ELR (cell line): ENCODE data around the gene GPR179.

Source experiments
- DNase-seq: peaks from one replicate; pipeline ENCODE4 v3.0.0-alpha.2; 2015; ENCODE audit warnings: low read depth

The GPR179 gene

GRCh38 chr17:38343608-38344419 is at the start of gene GPR179:
TSS of gene GPR179 (minus strand) at chr17:38343956. CDS start at chr17:38343789, 167 bp downstream.
- DNase-seq = no peak

- DNase-seq = no peak
These were observed 35.7 kb upstream of the GPR179 start for GRCh38 chr17:38379448-38379847.

- DNase-seq = no peak
These were observed 25.5 kb upstream of the GPR179 start for GRCh38 chr17:38369124-38369886.

GRCh38 chr17:38364741-38365140 is 21.0 kb upstream of the GPR179 start:
- no peak for DNase-seq

GRCh38 chr17:38363016-38363415 is 19.3 kb upstream of the GPR179 start:
- no peak for DNase-seq

GRCh38 chr17:38361694-38362465 is 18.1 kb upstream of the GPR179 start:
- DNase-seq = no peak

- no peak for DNase-seq
These were observed 15.1 kb upstream of the GPR179 start for GRCh38 chr17:38358586-38359513.

- no peak for DNase-seq
These were observed 13.8 kb upstream of the GPR179 start for GRCh38 chr17:38357486-38358123.

- no peak for DNase-seq
These were observed 11.5 kb upstream of the GPR179 start for GRCh38 chr17:38355251-38355650.

GRCh38 chr17:38354466-38354865 is 10.7 kb upstream of the GPR179 start:
- DNase-seq = no peak

GRCh38 chr17:38353668-38354067 is 9.9 kb upstream of the GPR179 start:
- no peak for DNase-seq

- peak; percentile 13 for DNase-seq
These were observed 9.4 kb upstream of the GPR179 start for GRCh38 chr17:38353086-38353604.

- DNase-seq = peak; percentile 49
These were observed 8.7 kb upstream of the GPR179 start for GRCh38 chr17:38352245-38353085.

GRCh38 chr17:38351412-38352222 is 7.9 kb upstream of the GPR179 start, which contains the start of gene SOCS7:
TSS of gene SOCS7 (plus strand) at chr17:38351844. CDS start at chr17:38352053, 209 bp downstream.
- peak; percentile 93 for DNase-seq

GRCh38 chr17:38350035-38350434 is 6.3 kb upstream of the GPR179 start:
- DNase-seq = no peak

- peak; percentile 84 for DNase-seq
These were observed 5.5 kb upstream of the GPR179 start for GRCh38 chr17:38349097-38349730.

- DNase-seq = no peak
These were observed 2.0 kb upstream of the GPR179 start for GRCh38 chr17:38345743-38346142.

GRCh38 chr17:38344420-38344745 is 627 bp upstream of the GPR179 start:
- DNase-seq = no peak
